Medulla oblongata (tissue), 1 donor: ENCODE data around the gene REXO1.

Experiments used
- DNase-seq: peaks from one replicate; pipeline ENCODE4 v3.0.0-alpha.2; 2015; ENCODE audit errors: extremely low spot score

REXO1 gene

GRCh38 chr19:1830568-1830967, 17.7 kb downstream of the REXO1 start:
- DNase-seq: no peak

- DNase-seq: no peak
Observed at GRCh38 chr19:1829958-1830357, 18.3 kb downstream of the REXO1 start.

GRCh38 chr19:1828279-1829238, 19.7 kb downstream of the REXO1 start:
- no peak for DNase-seq

DNA sequence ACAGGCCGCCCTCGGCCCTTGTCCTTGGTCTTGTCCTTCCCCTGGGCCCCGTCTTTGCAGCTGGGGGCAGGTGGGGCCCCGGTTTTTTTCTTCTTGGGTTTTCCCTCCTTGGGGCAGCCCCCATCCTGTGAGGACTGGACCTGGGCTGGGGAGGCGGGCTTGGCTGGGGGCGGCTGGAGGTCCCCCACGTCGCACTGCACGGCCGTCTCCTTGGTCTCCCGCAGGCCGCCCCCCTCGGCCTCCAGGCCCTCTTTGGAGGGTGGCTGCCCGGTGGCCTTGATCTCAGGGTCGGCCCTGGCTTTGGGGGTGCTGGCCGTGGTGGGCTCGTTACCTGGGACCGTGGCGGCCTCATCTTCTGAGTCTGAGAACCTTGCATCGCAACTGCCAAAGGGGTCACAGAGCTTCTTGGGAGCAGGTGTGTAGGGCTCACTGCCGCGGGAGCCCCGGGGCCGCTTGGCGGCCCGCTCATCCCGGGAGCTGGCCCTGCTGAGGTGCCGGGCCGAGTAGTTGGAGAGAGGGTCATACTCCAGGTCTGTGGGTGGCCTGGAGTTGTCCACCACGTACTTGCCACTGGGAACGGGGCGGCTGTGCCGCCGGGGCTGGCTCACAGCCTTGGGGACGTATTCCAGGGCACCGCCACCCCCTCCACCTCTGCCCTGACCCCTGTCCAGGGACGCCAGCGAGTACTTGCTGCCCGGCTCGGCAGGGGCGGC, 20.6 kb downstream of the REXO1 start:
- no peak for DNase-seq

DNA sequence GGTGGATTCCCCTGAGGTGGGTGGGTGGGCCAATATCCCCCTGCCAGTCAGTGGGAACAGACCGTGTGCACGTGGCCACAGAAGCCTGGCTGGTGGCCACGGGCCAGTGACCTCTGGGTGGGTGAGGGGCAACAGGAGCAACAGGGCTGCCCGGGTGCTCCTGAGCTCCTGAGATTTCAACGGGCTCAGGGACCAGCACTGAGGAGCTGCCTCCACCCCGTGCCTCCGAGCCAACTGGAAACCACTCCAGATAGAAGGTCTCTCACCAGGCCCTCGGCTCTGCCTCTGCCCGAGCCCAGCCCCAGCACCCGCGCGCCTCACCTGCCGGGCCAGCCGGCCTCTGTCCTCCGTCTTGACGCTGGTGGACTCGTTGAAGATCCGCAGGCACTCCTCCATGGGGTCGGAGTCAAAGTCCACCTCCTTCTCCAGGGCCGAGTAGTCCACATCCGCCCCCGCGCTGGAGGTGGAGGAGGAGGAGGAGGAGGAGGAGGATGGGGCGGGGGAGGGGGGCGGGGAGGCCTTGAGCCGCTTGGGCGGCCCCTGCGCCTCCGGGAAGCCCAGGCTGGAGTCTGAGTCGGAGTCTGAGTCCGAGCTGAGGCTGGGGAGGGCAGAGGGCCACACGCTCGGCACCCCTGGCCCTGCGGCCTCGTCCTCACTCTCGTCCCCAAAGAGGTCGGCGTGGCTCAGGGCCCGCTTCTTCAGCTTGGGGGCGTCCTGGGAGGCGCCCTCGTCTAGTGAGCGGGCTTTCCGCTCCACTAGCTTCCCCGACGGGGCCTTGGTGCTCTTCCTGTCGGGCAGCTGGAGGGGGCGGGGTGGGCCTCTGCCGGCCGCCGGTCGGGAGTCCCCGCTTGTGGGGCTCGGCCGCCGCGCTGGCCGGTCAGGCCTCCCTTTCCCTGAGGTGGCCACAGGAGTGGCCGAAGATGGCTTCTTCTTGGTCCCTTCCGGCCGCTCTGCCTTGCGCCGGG, 21.4 kb downstream of the REXO1 start:
- no peak for DNase-seq

DNA sequence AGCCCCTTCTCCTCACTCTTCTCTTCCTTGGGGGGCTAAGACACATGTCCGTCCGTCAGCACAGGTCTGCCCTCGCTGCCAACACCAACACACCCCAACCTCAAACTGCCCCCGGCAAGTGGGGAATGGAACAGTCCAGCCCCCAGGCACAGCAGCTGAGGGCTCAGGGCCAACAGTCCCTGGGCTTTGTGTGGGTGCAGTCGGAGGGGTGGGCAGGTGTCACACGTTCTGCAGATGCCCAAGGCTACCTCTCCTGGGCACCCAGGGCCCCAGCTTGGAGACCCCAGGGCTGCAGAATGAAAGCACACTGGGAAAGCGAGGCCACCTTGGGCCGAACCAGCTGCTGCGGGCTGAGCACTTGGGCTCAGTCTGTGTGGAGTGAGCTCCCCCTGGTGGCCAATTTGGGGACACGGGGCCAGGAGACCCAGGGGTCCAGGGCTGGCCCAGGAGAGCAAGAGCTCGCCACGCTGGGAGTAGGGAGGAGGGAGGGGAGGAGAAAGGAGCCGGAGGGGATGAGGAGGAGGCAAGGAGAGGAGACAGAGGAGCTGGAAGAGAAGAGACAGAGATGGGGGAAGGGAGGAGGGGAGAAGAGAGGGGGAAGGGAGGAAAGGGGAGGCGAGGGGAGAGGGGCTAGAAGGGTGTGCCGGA, 22.2 kb downstream of the REXO1 start:
- DNase-seq: peak; percentile 79

DNA sequence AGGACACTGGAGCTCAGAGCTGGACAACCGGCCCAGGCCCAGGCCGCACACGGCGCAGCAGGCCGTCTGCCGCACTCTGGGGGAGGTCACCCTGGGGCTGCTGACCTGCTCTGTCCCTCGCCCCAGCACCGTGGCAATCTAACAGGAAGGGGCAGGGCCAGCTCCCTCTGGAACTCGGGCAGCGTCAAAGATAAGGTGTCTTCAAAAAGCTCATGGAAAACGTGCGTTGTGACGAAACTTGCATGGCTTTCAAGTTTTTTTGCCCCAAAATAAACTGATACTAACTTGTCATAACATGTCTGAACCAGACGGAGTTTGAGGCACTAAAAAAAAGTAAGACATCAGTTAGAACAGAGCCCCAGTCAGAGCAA, 24.0 kb downstream of the REXO1 start:
- no peak for DNase-seq

- no peak for DNase-seq
Observed at GRCh38 chr19:1823539-1824251, 24.6 kb downstream of the REXO1 start.

DNA sequence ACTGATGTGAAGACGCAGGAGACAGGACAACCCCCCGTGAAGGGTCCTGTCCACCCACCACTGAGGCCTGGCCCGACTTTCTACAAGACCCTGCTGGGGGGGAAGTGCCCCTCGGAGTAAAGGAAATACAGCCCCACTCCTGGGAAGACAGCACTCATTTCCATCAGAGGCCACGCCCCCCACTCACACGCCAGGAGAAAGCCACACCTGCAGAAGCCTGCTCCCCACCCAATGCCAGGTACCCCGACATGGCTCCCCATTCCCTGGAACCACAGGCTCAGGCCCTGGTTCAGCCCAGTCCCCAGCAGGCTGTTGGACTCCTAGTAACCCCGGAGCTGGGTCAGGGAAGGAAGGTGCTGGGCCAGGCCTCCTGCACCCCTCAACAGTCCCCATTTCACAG, 25.3 kb downstream of the REXO1 start:
- DNase-seq: no peak

DNA sequence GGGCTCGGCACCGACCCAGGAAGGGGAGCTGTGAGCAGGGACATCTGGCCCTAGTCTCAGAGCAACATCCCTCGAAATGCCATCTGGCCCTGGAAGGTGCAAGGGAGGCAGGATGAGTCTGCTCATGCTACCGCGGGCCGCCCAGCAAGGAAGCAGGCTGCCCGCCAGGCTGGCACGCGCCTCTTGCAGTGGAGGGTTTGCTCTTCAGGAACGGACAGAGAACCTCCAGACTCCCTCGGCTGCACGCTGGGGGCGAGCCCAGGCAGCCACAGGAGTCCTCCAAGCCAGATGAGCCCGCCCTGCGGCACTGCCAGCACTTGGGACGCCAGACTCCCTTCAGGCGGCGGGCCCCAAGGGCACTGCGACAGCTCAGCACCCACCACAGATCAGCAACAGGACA, 26.1 kb downstream of the REXO1 start:
- DNase-seq: no peak

- DNase-seq: no peak
Observed at GRCh38 chr19:1819341-1820255, 28.7 kb downstream of the REXO1 start.

- no peak for DNase-seq
Observed at GRCh38 chr19:1818549-1819195, 29.6 kb downstream of the REXO1 start.

- no peak for DNase-seq
Observed at GRCh38 chr19:1817553-1818179, 30.6 kb downstream of the REXO1 start.

GRCh38 chr19:1816530-1817298, 31.6 kb downstream of the REXO1 start:
- no peak for DNase-seq

GRCh38 chr19:1815605-1816529, 32.4 kb downstream of the REXO1 start:
- DNase-seq: no peak

DNA sequence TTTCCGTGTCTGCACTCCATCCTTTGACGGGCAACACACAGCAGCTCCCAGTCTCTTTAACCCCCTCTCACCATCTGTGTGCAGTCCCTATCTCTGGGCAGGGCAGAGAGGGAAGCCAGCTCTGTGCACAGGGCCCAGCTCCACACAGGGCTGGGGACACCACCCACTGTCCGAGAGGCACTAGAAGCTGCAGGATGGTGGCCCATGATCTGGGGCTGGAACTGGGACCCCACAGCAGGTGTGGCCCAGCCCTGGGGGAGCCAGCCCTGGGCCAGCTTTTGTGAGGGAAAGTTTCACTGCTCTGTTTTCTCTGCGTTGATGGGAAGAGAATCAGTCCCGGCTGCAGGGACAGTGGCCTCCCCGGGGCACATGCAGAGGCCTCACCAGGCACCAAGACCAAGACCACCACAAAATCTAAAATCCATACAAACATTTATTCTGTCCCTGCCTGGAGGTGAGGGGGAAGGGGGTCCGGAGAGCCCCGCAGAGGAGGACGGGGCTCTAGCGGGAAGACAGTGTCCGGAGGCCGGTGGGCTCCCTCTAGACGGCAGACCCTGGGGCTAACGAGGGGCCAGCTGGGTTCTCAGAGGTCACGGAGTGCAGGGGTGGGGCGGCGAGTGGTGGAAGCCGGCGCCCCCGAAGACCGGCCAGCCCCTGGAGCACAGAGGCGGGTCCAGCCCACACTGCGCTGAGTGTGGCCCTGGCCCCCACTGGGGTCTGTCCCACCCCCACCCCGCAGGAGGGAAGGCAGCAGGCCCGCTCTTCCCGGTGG, 33.3 kb downstream of the REXO1 start:
- no peak for DNase-seq
